K562 (cell line): ENCODE data around the gene GABRB2. TPM values are rescaled to one million over a fixed set of nuclear protein-coding genes. Genes with fewer than 3 reads are reported as not detected.

Source experiments
- ATAC-seq: fragments of 200-7000 bp; cut with Tn5 transposase; 3 replicates; pipeline ENCODE4 v1.9.1; 2020; ENCODE audit warnings: moderate library complexity
- BruUV-seq: library from RNA; stranded (reverse); fragments of 400-500 nt; replicated peaks from 2 replicates; lab custom pipeline; 2021; lab: Mats Ljungman, UMichigan
- CTCF ChIA-PET: fragments of 300-600 bp; formaldehyde crosslinking; extraction: SDS; loops from one replicate; lab custom pipeline; 2021; ENCODE audit warnings: low intra/inter-chr PET ratio; lab: Yijun Ruan, JAX
- POLR2A ChIA-PET: fragments of 300-600, 350-650 bp; sonication (Branson Sonifier 250); formaldehyde crosslinking; extraction: SDS; loops from one replicate; lab custom pipeline; 2021; ENCODE audit warnings: antibody characterized with exemption, inconsistent platforms; lab: Yijun Ruan, JAX
- DNase-seq, 4 experiments: peaks; one replicate each; pipeline versions ENCODE4 v3.0.0 to v3.0.0-alpha.2; 2011 to 2018; ENCODE audit warnings: low spot score in 3 of 4, mixed read lengths in 3 of 4; ENCODE audit errors: extremely low read depth in 1 of 4
- FAIRE-seq: peaks from 2 replicates; lab custom pipeline; 2011; peaks lifted over from hg19 to GRCh38; lab: Jason Lieb, UNC
- H2AFZ ChIP-seq: 2 replicates; pipeline ENCODE4 v1.6.0; 2011; ENCODE audit warnings: low read depth, low read length, control low read depth, inconsistent platforms
- H3K27ac ChIP-seq: fragments of 200-600 bp; 3 replicates; pipeline ENCODE4 v1.8.0; 2011; ENCODE audit warnings: low read depth, mild to moderate bottlenecking, control low read depth, inconsistent platforms, low read length, moderate library complexity, mixed read lengths; ENCODE audit errors: extremely low read depth
- H3K27me3 ChIP-seq, 2 experiments: fragments of 300-600 bp in 1 of 2; 2 replicates in 1 of 2; 3 replicates in 1 of 2; pipeline versions ENCODE4 v1.6.0 to v1.8.0; 2011; ENCODE audit warnings: inconsistent platforms in 2 of 2, low read length in 2 of 2, mild to moderate bottlenecking in 1 of 2, mixed read lengths in 1 of 2, moderate library complexity in 1 of 2; ENCODE audit not compliant: control insufficient read depth in 2 of 2, insufficient read depth in 2 of 2
- H3K36me3 ChIP-seq: fragments of 300-600 bp; 3 replicates; pipeline ENCODE4 v1.8.0; 2011; ENCODE audit warnings: mild to moderate bottlenecking, low read length, inconsistent platforms; ENCODE audit not compliant: control insufficient read depth, insufficient read depth
- H3K4me1 ChIP-seq, 2 experiments: fragments of 200-600 bp in 1 of 2; replicated peaks in 1 of 2; 2 replicates in 1 of 2; 3 replicates in 1 of 2; pipeline versions ENCODE4 v1.5.1 to v1.8.0; 2011; ENCODE audit warnings: inconsistent platforms in 2 of 2, low read length in 2 of 2, mild to moderate bottlenecking in 1 of 2, mixed read lengths in 1 of 2, moderate library complexity in 1 of 2; ENCODE audit not compliant: control insufficient read depth in 2 of 2, insufficient read depth in 2 of 2
- H3K4me2 ChIP-seq: 2 replicates; pipeline ENCODE4 v1.6.1; 2011; ENCODE audit warnings: low read length, control low read depth, inconsistent platforms, mixed read lengths; ENCODE audit not compliant: insufficient read depth
- H3K4me3 ChIP-seq: fragments of 200-600 bp; sonication (generic), shearing (Covaris generic); 2 replicates; pipeline ENCODE4 v1.5.1; 2016; ENCODE audit warnings: control low read depth, inconsistent platforms
- H3K79me2 ChIP-seq: fragments of 200-600 bp; 3 replicates; pipeline ENCODE4 v1.8.0; 2011; ENCODE audit warnings: low read length, inconsistent platforms; ENCODE audit not compliant: control insufficient read depth, insufficient read depth
- H3K9ac ChIP-seq, 2 experiments: 2 replicates each; pipeline versions ENCODE4 v1.6.0 to v1.6.1; 2011; ENCODE audit warnings: low read depth in 2 of 2, low read length in 2 of 2, control low read depth in 1 of 2, inconsistent platforms in 1 of 2, mild to moderate bottlenecking in 1 of 2, mixed read lengths in 1 of 2; ENCODE audit not compliant: insufficient read depth in 1 of 2
- H3K9me1 ChIP-seq: one replicate; pipeline ENCODE4 v1.6.0; 2011; ENCODE audit warnings: inconsistent platforms, mild to moderate bottlenecking, low read length, moderate library complexity; ENCODE audit not compliant: control insufficient read depth, insufficient read depth
- H3K9me3 ChIP-seq: replicated peaks from 2 replicates; pipeline ENCODE4 v1.5.1; 2011; ENCODE audit warnings: low read depth, low read length, inconsistent platforms; ENCODE audit not compliant: control insufficient read depth, insufficient read depth
- H4K20me1 ChIP-seq: replicated peaks from 2 replicates; pipeline ENCODE4 v1.6.1; 2011; ENCODE audit warnings: low read length, inconsistent platforms, mixed read lengths; ENCODE audit not compliant: control insufficient read depth, insufficient read depth
- LCOR ChIP-seq: sonication (generic); formaldehyde crosslinking; IDR thresholded peaks from 2 replicates; pipeline ENCODE4 v1.8.0; 2022; ENCODE audit warnings: mild to moderate bottlenecking, missing genetic modification reagents
- NCOA6 ChIP-seq: fragments of 450-650 bp; IDR thresholded peaks from 2 replicates; pipeline ENCODE4 v1.6.1; 2017; ENCODE audit warnings: mild to moderate bottlenecking
- NFATC3 ChIP-seq: fragments of 450-650 bp; IDR thresholded peaks from 2 replicates; pipeline ENCODE4 v1.6.1; 2017; ENCODE audit warnings: mild to moderate bottlenecking
- ZNF384 ChIP-seq: IDR thresholded peaks from 2 replicates; pipeline ENCODE4 v1.6.1; 2012; ENCODE audit warnings: low read depth, low read length, improper control_type of control experiment
- WGBS: fragments of 100-300 bp; shearing (Covaris generic); methylation state at CpG from one replicate; pipeline ENCODE4 v1.1.6; 2016; ENCODE audit warnings: low coverage, mixed read lengths; ENCODE audit not compliant: insufficient coverage; ENCODE audit errors: missing lambda C conversion rate; 5-methylcytosine and 5-hydroxymethylcytosine counted together
- in situ Hi-C: fragments of 300-500 bp; cut with MboI; formaldehyde crosslinking; loops from 4 replicates; pipeline ENCODE4 v1.15.0; 2018; ENCODE audit warnings: inconsistent platforms, mixed read lengths
- intact Hi-C: fragments of 100-400 bp; cut with micrococcal nuclease; formaldehyde crosslinking; loops from 2 replicates; pipeline ENCODE4 v1.14.2; 2022
- polyA plus RNA-seq, 8 experiments: library from polyadenylated mRNA; depleted of rRNA in 4 of 8; stranded (reverse) in 5 of 8; unstranded in 3 of 8; fragments of >200 nt; fragmentation: Nextera tagmentation in 2 of 8; fragmentation: Illumina TruSeq in 1 of 8; extraction: Ambion mirVana in 2 of 8; extraction: Trizol in 1 of 8; gene quantifications; 2 replicates each; pipeline versions ENCODE4 v1.2.1 to v1.2.3, GENCODE V29; 2011 to 2014; ENCODE audit warnings: inconsistent platforms in 1 of 8, missing spikeins in 1 of 8
- total RNA-seq, 7 experiments: library from RNA; depleted of rRNA in 6 of 7; stranded (reverse); fragments of >200 nt in 6 of 7; fragmentation: Illumina TruSeq in 2 of 7; extraction: Trizol in 2 of 7; gene quantifications; 2 replicates each; pipeline versions ENCODE4 v1.2.1 to v1.2.3, GENCODE V29; 2011 to 2021; ENCODE audit warnings: low replicate concordance in 1 of 7
- TF ChIP-seq, protein P1 (sequence below): fragments of 250-450 bp; sonication (Bioruptor Pico); IDR thresholded peaks from 2 replicates; pipeline ENCODE4 v1.5.0; 2022; ENCODE audit warnings: mild to moderate bottlenecking
- TF ChIP-seq, protein P2 (sequence below): fragments of 450-650 bp; formaldehyde crosslinking; IDR thresholded peaks from 2 replicates; pipeline ENCODE4 v1.4.0; 2020; ENCODE audit warnings: mild to moderate bottlenecking, moderate library complexity

Gene GABRB2
- total and polyA plus RNA-seq, 9 of the 15 experiments (the other 6 are each of a cell fraction or from before 2014, with no cell fraction given): not detected

DNA sequence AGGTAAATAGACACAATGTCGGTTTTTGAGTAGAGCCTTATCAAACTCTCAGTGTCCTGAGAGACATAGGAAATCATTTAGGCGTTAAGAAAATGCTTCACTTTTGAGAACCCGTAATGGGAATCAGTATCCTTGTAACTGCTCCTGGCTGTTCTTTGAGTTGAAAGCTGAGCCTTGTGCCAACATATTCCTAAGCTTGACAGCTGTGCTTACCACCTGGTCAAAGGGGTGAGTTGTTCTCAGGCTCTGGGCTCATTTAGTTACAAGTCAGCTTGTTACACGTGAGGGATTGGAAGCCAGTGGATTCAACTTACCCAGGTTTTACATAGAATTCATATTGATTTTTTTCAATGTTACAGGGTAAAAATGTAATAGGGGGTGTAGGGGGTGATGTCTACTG lies 145.9 kb downstream of the GABRB2 start (continued):
- TF ChIP-seq, protein P1, sequence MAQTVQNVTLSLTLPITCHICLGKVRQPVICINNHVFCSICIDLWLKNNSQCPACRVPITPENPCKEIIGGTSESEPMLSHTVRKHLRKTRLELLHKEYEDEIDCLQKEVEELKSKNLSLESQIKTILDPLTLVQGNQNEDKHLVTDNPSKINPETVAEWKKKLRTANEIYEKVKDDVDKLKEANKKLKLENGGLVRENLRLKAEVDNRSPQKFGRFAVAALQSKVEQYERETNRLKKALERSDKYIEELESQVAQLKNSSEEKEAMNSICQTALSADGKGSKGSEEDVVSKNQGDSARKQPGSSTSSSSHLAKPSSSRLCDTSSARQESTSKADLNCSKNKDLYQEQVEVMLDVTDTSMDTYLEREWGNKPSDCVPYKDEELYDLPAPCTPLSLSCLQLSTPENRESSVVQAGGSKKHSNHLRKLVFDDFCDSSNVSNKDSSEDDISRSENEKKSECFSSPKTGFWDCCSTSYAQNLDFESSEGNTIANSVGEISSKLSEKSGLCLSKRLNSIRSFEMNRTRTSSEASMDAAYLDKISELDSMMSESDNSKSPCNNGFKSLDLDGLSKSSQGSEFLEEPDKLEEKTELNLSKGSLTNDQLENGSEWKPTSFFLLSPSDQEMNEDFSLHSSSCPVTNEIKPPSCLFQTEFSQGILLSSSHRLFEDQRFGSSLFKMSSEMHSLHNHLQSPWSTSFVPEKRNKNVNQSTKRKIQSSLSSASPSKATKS (CRISPR knock-in tag): no peak

DNA sequence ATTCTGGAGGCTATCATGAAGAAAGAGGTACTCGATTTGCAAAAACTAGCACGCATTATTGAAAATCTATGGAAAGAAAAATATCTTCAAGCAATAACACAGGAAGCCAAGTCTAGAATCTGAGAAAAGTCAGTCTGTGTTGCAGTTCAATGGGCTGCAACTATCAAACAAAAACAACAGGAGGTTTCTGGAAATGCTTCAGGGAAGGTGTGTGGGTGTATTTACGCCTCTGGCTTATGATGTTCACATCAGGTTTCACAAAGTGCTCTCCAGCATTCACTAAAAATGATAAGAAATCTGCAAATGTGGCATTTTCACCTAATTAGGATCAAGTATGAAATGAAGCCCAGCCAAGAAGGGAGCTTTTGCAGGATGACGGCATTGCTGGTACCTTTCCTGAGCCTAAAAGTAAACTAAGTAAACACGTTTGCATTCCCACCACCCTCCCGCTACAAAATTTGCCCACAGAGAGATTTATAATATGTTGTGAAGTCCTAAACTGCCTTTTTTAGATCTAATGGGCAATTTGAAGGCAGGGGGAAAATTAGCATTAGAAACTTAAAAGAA lies 146.4 kb downstream of the GABRB2 start:
- DNase-seq (no peak), FAIRE-seq (no peak), ATAC-seq (no peak)
- no peaks in the 10 kb centered on the region for H3K4me1 ChIP-seq
- intact Hi-C loops: no loop called here
- POLR2A ChIA-PET: no interaction called here
- H3K9ac ChIP-seq: no peak overlapping the region
- no TSS peak for BruUV-seq
- H3K9me1 ChIP-seq: no peaks in the 10 kb centered on the region
- H3K27ac ChIP-seq: no peak overlapping the region
- in situ Hi-C loops: no loop called here
- H3K4me2 ChIP-seq: no peak overlapping the region
- H3K79me2 ChIP-seq: no peaks in the 10 kb centered on the region
- TF ChIP-seq ZNF384 (no peak), NFATC3 (no peak), NCOA6 (no peak), LCOR (CRISPR knock-in tag) (no peak)
- TF ChIP-seq, protein P2, sequence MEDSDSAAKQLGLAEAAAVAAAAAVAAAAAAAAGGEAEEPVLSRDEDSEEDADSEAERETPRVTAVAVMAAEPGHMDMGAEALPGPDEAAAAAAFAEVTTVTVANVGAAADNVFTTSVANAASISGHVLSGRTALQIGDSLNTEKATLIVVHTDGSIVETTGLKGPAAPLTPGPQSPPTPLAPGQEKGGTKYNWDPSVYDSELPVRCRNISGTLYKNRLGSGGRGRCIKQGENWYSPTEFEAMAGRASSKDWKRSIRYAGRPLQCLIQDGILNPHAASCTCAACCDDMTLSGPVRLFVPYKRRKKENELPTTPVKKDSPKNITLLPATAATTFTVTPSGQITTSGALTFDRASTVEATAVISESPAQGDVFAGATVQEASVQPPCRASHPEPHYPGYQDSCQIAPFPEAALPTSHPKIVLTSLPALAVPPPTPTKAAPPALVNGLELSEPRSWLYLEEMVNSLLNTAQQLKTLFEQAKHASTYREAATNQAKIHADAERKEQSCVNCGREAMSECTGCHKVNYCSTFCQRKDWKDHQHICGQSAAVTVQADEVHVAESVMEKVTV (CRISPR knock-in tag): no peak
- no peak overlapping the region for H2AFZ ChIP-seq
- H4K20me1 ChIP-seq: no peaks in the 10 kb centered on the region
- no peaks in the 10 kb centered on the region for H3K36me3 ChIP-seq
- 3% methylated on average over 6 of the region's 6 CpGs for WGBS
- H3K4me3 ChIP-seq: no peak overlapping the region
- no peaks in the 10 kb centered on the region for H3K27me3 ChIP-seq
- CTCF ChIA-PET: no interaction called here
- no peaks in the 10 kb centered on the region; the same call in 1 of the 2 replicates for H3K9me3 ChIP-seq
